ENCODE measurements around the gene ERG28. TPM values are rescaled to one million over a fixed set of nuclear protein-coding genes. Genes with fewer than 3 reads are reported as not detected.

Gene ERG28
- total RNA-seq, 1 experiment from 2014 or later: 32.5 TPM

GRCh38 chr14:75658957-75659356 is 1.7 kb downstream of the ERG28 start:
- Histone ChIP-seq H3K4me2 (0 out of 2 replicates have a peak overlapping the region, but pooled peaks have one; percentile 3), H3K4me1 (replicated peaks; ENCODE audit: insufficient read depth) (peaks cover 9% of the 10 kb centered on the region; the same call in 1 of the 2 replicates), H3K79me2 (ENCODE audit: low read depth) (peaks cover 51% of the 10 kb centered on the region), H3K4me3 (no peak overlapping the region), H3K36me3 (ENCODE audit: low read depth) (0 out of 2 replicates have a peak, but pooled peaks cover 5% of the 10 kb centered on the region), H3K9me3 (ENCODE audit: insufficient read depth, low read depth) (no peaks in the 10 kb centered on the region), H3K9me2 (ENCODE audit: insufficient read depth) (no peaks in the 10 kb centered on the region), H2AFZ (no peak overlapping the region), H3K27ac (no peak overlapping the region), H3K27me3 (ENCODE audit: insufficient read depth, low read depth) (no peaks in the 10 kb centered on the region), H4K20me1 (ENCODE audit: insufficient read depth) (no peaks in the 10 kb centered on the region), H3F3A (ENCODE audit: insufficient read depth, low read depth) (peaks cover 11% of the 10 kb centered on the region)
- BruUV-seq (replicated peaks): no TSS peak
- CTCF ChIA-PET: interaction anchor here (0.6 kb wide), 1 partner anchor 10 kb away, joined by 5 read pairs; no protein-coding TSS in a partner anchor
- DNase-seq: no peak
- TF ChIP-seq CTCF (conservative IDR thresholded peaks at IDR 0.05) (no peak), EZH2 (IDR thresholded peaks at IDR 0.05; ENCODE audit: low read depth) (no peak)
- intact Hi-C loops (cut with micrococcal nuclease; ENCODE audit: unreplicated experiment): no loop called here
- POLR2A ChIA-PET (ENCODE audit: unreplicated experiment): no interaction called here

DNA sequence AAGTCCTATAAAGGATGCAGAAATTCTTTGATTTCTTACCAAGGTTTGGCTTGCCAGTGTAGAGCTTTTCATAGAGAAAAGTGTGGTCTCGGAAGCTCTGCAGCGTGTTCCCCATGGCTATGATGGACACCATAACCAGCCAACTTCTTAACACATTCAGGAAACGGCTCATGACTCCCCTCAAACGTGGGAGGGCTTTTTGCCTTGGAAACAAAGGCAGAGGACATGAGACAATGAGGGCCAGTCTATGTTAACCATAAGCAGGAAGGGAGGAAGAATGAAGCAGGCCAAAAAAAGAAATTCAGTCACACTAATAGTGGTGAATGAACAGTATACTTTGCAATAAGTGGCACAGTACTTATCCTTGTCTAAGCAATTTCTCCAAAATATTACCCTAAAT is 3.3 kb downstream of the ERG28 start:
- BruUV-seq (replicated peaks): no TSS peak
- Histone ChIP-seq H3K27ac (no peak overlapping the region), H3K4me1 (replicated peaks; ENCODE audit: insufficient read depth) (peaks cover 9% of the 10 kb centered on the region; the same call in 1 of the 2 replicates), H3K9me2 (ENCODE audit: insufficient read depth) (no peaks in the 10 kb centered on the region), H3K79me2 (ENCODE audit: low read depth) (peaks cover 36% of the 10 kb centered on the region), H3K27me3 (ENCODE audit: insufficient read depth, low read depth) (no peaks in the 10 kb centered on the region), H3K9me3 (ENCODE audit: insufficient read depth, low read depth) (no peaks in the 10 kb centered on the region), H3K36me3 (ENCODE audit: low read depth) (peaks cover 4% of the 10 kb centered on the region; the same call in 1 of the 2 replicates), H3K4me2 (no peak overlapping the region), H4K20me1 (ENCODE audit: insufficient read depth) (no peaks in the 10 kb centered on the region), H3K4me3 (no peak overlapping the region), H3F3A (ENCODE audit: insufficient read depth, low read depth) (peaks cover 11% of the 10 kb centered on the region), H2AFZ (no peak overlapping the region)
- no peak for DNase-seq
- CTCF ChIA-PET: no interaction called here
- intact Hi-C loops (cut with micrococcal nuclease; ENCODE audit: unreplicated experiment): no loop called here
- POLR2A ChIA-PET (ENCODE audit: unreplicated experiment): interaction anchor here (0.6 kb wide), 1 partner anchor 550 kb away, joined by 3 read pairs; no protein-coding TSS in a partner anchor
- TF ChIP-seq CTCF (conservative IDR thresholded peaks at IDR 0.05) (no peak), EZH2 (IDR thresholded peaks at IDR 0.05; ENCODE audit: low read depth) (no peak)

DNA sequence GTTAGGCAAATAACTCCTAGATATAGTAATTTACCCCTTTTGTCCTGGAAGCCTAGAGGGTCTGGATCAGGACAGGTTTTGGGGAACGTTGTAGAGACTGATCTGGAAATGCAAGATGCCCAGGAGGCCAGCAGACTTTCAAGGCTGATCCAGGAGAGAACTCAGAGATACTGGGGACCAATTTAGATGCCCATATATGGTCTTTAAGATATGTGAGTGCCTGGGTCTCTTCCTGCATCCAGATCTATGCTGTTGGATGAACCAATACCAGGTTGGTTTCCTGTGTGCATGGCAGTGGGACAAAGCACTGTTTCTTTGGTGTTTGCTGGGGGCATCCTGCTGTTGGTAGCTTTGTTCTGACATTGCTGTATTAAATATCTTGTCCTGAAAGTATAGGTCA is 5.4 kb downstream of the ERG28 start:
- Histone ChIP-seq H3K79me2 (ENCODE audit: low read depth) (peaks cover 22% of the 10 kb centered on the region), H3K9me2 (ENCODE audit: insufficient read depth) (no peaks in the 10 kb centered on the region), H3K4me2 (no peak overlapping the region), H3K9me3 (ENCODE audit: insufficient read depth, low read depth) (no peaks in the 10 kb centered on the region), H2AFZ (no peak overlapping the region), H3F3A (ENCODE audit: insufficient read depth, low read depth) (peaks cover 4% of the 10 kb centered on the region), H3K27ac (no peak overlapping the region), H3K4me3 (no peak overlapping the region), H4K20me1 (ENCODE audit: insufficient read depth) (no peaks in the 10 kb centered on the region), H3K27me3 (ENCODE audit: insufficient read depth, low read depth) (no peaks in the 10 kb centered on the region), H3K4me1 (replicated peaks; ENCODE audit: insufficient read depth) (peaks cover 9% of the 10 kb centered on the region; the same call in 1 of the 2 replicates), H3K36me3 (ENCODE audit: low read depth) (peaks cover 12% of the 10 kb centered on the region; the same call in 1 of the 2 replicates)
- BruUV-seq (replicated peaks): no TSS peak
- CTCF ChIA-PET: interaction anchor here (1.2 to 2.1 kb wide), 2 partner anchors 77 to 78 kb away, joined by 4 to 25 read pairs; partner anchors contain the start of gene FLVCR2
- POLR2A ChIA-PET (ENCODE audit: unreplicated experiment): no interaction called here
- intact Hi-C loops (cut with micrococcal nuclease; ENCODE audit: unreplicated experiment): no loop called here
- no peak for TF ChIP-seq EZH2 (IDR thresholded peaks at IDR 0.05; ENCODE audit: low read depth)
- no peak for DNase-seq
